GM12875 (cell line): ENCODE results near the gene CZIB.

Experiments
- H3K4me3 ChIP-seq: one replicate; pipeline ENCODE4 v1.5.1; 2011; ENCODE audit warnings: low read depth, low read length, control low read depth
- CTCF ChIP-seq: IDR thresholded peaks from 2 replicates; pipeline ENCODE4 v1.5.1; 2011; ENCODE audit warnings: low read depth, mild to moderate bottlenecking, control low read depth, inconsistent platforms, low read length, moderate library complexity, borderline replicate concordance; ENCODE audit not compliant: insufficient read depth

Gene CZIB

GRCh38 chr1:53260631-53261247 lies 40.3 kb upstream of the CZIB start:
- H3K4me3 ChIP-seq, result no peak overlapping the region
- no peak for TF ChIP-seq CTCF

DNA sequence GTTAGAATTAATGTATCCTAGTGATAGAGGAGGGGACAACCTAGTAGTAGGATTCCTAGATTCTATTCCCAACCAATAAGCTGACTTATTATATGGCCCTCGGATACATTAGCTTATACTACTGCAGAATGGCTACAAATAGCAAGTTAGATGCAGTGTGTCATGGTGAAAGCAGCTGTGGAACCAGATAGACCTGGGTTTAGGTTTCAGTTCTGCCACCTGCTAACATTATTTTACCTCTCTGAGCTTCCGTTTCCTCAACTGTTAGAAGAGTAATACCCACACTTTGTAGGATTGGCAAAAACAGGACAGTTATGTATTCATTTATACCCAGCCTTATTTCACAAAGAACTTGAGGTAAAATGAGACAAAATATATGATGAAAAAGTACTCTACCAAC lies 39.5 kb upstream of the CZIB start:
- no peak for TF ChIP-seq CTCF
- H3K4me3 ChIP-seq, result no peak overlapping the region

DNA sequence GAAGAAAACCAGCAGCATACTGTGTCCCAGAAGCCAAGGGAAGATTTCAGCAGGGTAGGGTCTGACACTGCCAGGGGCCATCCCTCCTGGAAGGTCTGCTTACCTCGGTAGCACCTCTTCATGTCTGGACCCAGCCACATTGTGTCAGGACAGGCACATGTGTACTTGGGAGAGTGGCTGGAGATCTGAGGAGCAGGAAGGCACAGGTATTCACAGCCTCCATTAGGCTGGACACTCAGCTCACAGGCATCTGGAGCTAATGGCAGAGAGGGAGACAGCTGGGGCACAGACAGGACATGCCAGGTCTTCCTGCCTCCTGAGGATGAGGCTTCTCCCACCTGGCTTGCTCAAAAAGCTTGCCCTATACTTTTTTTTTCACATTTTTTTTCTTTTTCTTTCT lies 37.8 kb upstream of the CZIB start:
- TF ChIP-seq CTCF, result no peak
- no peak overlapping the region for H3K4me3 ChIP-seq

DNA sequence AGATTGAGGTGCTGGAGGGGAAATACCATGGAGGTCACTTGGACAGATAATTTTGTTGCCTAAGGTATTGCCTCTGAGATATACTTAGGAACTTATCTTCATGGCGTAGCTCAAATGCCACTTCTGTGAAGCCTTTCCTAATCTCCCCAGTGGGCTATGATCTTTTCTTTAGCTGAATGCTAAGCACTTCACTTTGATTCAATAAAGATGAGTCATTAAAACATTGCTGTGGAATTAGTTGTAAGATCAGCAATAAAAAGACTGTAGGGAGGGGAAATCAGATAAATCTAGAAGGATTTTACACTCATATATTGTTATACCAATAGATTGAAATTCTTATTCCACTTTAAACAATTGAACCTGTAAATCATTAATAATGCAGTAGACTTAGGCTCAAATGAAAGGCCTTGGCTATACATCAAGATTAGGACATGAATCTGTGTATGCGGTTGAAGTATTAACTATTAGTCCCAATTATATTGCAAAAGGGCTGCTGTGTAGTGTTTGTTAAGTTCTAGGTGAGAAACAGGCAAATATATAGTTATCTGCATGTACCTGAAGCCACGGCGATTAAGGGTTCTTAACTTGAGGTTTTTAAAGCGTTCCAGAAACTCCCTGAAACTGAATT lies 37.1 kb upstream of the CZIB start:
- no peak overlapping the region for H3K4me3 ChIP-seq
- TF ChIP-seq CTCF, result no peak

- TF ChIP-seq CTCF, result no peak
- H3K4me3 ChIP-seq, result no peak overlapping the region
Observed at GRCh38 chr1:53256511-53257453, 36.3 kb upstream of the CZIB start.

DNA sequence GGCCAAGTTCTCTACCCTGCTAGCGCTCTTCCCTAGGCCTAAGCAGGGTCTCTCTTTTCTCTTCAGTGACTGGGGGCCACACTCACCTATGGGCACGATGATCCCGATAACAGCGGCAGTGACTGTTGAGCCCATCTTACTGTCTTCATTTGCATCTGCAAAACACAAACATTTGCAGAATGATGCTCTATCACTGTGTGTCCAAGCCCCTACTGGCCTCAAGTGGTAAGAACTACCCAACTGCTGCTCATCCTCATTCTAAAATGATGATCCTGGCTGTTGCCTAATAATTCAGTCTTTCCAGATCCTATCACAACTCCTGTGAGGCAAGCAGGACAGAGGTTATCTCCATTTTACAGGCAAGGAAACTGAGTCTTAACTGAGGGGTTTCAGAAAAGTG lies 34.6 kb upstream of the CZIB start:
- TF ChIP-seq CTCF, result no peak
- no peak overlapping the region for H3K4me3 ChIP-seq
